ENCODE results near the gene ZSCAN18.

DNA sequence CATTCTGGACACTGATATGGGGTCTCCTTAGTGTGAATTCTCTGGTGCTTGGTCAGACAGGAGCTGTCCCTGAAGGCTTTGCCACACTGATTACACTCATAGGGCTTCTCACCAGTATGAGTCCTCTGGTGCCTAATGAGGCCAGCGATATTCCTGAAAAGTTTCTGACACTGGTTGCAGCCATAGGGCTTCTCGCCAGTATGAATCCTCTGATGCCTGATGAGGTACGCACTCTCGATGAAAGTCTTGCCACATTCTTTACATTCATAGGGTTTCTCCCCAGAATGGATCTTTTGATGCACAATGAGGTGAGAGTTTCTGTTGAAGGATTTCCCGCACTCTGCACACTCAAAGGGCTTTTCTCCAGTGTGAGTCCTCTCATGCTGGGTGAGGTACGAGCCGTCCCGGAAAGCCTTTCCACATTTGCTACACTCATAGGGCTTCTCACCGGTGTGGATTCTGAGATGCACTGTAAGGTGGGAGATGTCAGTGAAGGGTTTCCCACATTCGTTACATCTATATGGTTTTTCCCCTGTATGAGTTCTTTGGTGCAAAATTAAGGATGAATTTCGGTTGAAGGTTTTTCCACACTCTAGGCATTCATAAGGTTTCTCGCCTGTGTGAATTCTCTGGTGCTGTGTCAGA is 30.1 kb upstream of the ZSCAN18 start:
- TF ChIP-seq FOXM1 (IDR thresholded peaks at IDR 0.05; ENCODE audit: borderline replicate concordance), result no peak
- TF ChIP-seq FOXK2 (IDR thresholded peaks at IDR 0.05), result no peak
- no peak for TF ChIP-seq SUZ12 (IDR thresholded peaks at IDR 0.05)
- TF ChIP-seq CTBP1 (IDR thresholded peaks at IDR 0.05; ENCODE audit: borderline replicate concordance), result no peak
